SK-N-MC (cell line): ENCODE results near the gene KAZN.

Source experiments
- EZH2 ChIP-seq: fragments of 200-600 bp; sonication (generic); IDR thresholded peaks from one replicate; pipeline ENCODE4 v1.6.1; 2017; ENCODE audit warnings: antibody characterized with exemption
- FOXP2 ChIP-seq: optimal IDR thresholded peaks from 2 replicates; pipeline ENCODE3; 2011; ENCODE audit warnings: mild to moderate bottlenecking, moderate library complexity; ENCODE audit not compliant: insufficient read depth; ENCODE audit errors: extremely low read length, control extremely low read depth
- POLR2AphosphoS5 ChIP-seq: IDR thresholded peaks from 2 replicates; pipeline ENCODE4 v1.6.1; 2012; ENCODE audit warnings: mild to moderate bottlenecking, low read depth, low read length, borderline replicate concordance

DNA sequence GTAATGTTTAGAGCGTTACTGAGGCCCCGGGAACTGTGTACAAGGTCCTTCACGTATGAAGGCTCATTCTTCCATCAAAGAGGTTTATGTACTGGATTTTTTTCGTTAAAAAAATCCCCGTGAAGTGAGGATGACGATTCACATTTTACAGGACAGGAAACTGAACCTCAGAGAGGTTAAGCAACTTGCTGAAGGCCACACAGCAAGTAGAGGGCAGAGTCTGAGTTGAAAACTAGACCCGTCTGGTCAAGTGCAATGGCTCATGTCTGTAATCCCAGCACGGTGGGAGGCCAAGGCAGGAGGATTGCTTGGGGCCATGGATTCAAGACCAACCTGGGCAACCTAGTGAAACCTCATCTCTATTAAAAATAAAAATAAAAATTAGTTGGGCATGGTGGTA is 140.2 kb downstream of the KAZN start:
- TF ChIP-seq POLR2AphosphoS5 = no peak
- TF ChIP-seq EZH2 = no peak
- TF ChIP-seq FOXP2 = no peak
